Measurements from ENCODE around the gene BBS5.
"Not testable (repeated sequence)": the region's sequence is repeated elsewhere in the genome, so short reads cannot be mapped to it uniquely, and the experiment has no call there.

BBS5 gene

GRCh38 chr2:169486487-169486886 is 7.2 kb downstream of the BBS5 start:
- DNase-seq (ENCODE audit: low spot score): no peak

DNA sequence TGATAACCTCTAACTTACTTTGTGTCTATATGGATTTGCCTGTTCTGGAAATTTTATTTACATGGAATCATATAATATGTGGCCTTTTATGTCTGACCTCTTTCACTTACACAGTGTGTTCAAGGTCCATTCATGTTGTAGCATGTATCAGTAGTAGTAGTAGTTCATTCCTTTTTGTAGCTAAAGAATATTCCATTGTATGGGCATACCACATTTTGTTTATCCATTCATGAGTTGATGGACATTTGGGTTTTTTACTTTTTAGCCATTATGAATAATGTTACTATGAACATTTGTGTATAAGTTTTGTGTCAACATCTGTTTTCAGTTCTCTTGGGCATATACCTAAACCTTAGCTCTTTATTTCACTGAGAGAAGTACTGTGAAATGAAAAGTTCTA is 11.5 kb downstream of the BBS5 start:
- DNase-seq (ENCODE audit: low spot score): no peak

DNA sequence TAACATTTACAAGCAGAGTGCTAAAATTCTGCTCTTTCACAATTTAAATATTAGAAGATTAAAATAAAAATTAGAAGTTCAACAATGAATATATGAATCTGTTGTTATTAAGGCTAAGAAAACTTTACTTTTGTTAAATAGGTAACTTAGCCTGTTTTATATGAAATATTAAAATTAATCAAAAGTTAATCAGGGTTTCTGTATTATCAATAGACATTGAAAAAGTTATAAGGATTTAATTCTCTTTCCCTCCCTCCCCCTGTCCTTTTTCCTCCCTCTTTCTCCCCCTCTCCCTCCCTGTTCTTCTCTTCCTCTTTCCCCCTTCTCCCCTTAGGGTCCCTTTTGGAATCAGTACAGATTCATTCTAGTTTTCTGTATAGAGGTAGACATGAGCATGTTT is 12.1 kb downstream of the BBS5 start:
- no peak for DNase-seq (ENCODE audit: low spot score)

- no peak for DNase-seq (ENCODE audit: low spot score)
Measured at GRCh38 chr2:169493360-169493759, 14.1 kb downstream of the BBS5 start.

DNA sequence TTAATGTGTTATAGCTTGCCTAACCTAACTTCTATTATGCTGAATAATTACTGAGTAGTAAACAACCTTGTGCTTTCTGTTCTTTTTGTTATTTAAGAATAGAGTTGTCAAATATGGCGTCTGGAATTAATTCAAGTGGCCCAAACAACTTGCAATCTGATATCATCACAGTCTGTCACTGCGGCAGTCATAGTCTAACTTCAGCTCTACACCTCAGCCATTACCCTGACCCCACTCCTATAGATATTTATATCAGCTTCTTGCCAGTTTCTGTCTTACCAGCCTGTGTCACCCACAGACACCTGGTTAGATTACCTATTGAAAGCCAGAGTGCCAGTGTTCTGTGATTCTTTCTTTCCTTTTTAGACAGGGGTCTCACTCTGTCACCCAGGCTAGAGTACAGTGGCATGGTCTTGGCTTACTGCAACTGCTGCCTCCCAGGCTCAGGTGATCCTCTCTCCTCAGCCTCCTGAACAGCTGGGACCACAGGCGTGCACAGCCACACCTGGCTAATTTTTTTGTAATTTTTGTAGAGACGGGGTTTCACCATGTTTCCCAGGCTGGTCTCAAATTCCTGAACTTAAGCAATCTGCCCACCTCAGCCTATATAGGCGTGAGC is 16.1 kb downstream of the BBS5 start:
- no peak for DNase-seq (ENCODE audit: low spot score)

DNA sequence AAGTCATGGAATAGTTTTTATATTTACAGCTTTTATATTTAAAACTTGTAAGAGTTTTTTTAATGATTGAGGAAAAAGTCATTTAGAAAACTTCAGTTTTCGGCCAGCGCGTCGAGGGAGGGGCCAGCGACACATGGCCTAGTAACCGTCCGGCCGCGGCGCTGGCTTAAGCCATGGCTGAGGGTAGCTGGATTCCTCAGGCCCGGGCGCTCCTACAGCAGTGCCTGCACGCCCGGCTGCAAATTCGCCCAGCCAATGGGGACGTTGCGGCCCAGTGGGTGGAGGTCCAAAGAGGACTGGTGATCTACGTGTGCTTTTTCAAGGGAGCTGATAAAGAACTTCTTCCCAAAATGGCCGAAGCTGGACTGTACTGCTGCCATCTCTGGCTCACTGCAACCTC is 25.4 kb downstream of the BBS5 start:
- DNase-seq (ENCODE audit: low spot score): no peak

GRCh38 chr2:169507698-169508097 is 28.4 kb downstream of the BBS5 start:
- DNase-seq (ENCODE audit: low spot score): peak; percentile 16

- no peak for DNase-seq (ENCODE audit: low spot score)
Measured at GRCh38 chr2:169509298-169509885, 30.1 kb downstream of the BBS5 start, which contains the start of gene KLHL41. Gene KLHL41 (plus strand): TSS chr2:169509702. CDS start chr2:169509779, 77 bp downstream.

- DNase-seq (ENCODE audit: low spot score): no peak
Measured at GRCh38 chr2:169509955-169510354, 30.7 kb downstream of the BBS5 start.

DNA sequence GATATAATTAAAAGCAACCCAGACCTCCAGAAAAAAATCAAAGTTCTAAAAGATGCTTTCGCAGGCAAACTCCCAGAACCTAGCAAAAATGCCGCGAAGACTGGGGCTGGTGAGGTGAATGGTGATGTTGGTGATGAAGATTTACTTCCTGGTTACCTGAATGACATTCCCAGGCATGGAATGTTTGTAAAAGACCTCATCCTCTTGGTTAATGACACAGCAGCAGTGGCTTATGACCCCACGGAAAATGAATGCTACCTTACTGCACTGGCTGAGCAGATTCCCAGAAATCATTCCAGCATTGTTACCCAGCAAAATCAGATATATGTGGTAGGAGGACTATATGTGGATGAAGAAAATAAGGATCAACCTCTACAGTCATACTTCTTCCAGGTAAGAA is 31.2 kb downstream of the BBS5 start:
- DNase-seq (ENCODE audit: low spot score): no peak

- no peak for DNase-seq (ENCODE audit: low spot score)
Measured at GRCh38 chr2:169511818-169512217, 32.5 kb downstream of the BBS5 start.

GRCh38 chr2:169512525-169512924 is 33.2 kb downstream of the BBS5 start:
- no peak for DNase-seq (ENCODE audit: low spot score)

DNA sequence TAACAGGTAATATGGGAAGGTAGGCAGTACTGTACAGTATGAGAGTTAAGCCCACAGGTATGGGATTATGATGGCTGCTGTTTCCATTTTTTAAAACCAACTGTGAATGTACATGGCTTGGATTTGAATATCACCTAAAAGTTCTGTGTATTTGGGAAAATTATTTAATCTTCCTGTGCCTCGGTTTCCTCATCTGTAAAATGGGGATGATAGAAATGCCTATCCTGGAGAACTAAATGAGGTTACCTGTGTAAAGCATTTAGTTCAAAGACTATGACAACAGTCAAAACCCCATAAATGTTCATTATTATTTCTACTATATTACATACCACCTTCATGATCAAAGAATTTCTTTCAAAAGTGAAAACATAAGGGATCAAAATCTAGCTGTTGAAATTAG is 33.8 kb downstream of the BBS5 start:
- DNase-seq (ENCODE audit: low spot score): no peak

- no peak for DNase-seq (ENCODE audit: low spot score)
Measured at GRCh38 chr2:169513926-169514325, 34.6 kb downstream of the BBS5 start.

- DNase-seq (ENCODE audit: low spot score): not testable (repeated sequence)
Measured at GRCh38 chr2:169514758-169515157, 35.5 kb downstream of the BBS5 start.

DNA sequence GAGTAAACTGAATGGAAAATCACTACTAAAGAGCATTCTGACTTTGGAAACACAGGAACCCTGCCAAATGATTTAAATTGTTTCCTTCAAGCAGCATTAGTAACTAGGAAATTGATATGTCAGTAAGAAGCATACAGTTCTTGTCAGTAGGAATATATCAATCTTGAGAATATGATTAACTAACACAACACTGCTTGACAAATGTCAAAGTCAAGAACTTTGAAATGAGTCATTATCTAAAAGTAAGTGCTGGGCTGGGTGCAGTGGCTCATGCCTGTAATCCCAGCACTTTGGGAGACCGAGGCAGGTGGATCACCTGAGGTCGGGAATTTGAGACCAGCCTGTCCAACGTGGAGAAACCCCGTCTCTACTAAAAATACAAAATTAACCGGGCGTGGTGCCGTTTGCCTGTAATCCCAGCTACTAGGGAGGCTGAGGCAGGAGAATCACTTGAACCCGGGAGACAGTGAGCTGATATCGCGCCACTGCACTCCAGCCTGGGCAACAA is 37.2 kb downstream of the BBS5 start:
- DNase-seq (ENCODE audit: low spot score): not testable (repeated sequence)

GRCh38 chr2:169520896-169521295 is 41.6 kb downstream of the BBS5 start:
- DNase-seq (ENCODE audit: low spot score): no peak

DNA sequence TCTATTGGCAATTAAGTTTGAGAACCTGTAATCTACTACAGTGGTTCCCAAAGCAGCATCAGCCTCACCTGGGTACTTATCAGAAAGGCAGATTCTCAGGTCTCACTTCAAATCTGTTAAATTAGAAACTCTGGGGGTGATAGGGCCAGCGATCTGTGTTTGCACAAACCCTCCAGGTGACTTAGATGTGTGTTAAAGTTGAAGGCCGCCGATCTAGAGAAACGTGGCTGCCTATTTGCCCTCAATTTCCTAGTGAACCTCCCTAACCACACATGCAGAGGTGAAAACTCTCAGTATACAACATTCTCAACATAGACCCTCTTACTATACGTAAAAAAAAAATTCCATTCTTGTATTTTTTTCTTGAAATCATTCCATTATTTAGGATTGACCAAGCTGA is 44.4 kb downstream of the BBS5 start:
- DNase-seq (ENCODE audit: low spot score): no peak

DNA sequence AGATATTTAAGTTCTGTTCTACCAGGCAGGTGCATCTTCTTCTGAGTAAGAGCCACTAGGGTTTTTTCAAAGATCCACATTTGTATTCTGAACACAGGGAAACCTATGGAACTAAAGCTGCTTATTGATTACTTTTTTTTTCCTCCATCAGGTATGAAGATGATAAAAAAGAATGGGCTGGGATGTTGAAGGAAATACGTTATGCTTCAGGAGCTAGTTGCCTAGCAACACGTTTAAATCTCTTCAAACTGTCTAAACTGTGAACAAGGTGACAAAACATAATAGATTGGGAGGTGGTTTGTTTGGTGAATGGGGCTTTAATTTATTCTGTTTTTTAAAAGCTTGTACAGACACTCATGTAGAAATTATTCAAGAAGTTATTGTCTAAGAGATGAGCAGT is 46.1 kb downstream of the BBS5 start:
- DNase-seq (ENCODE audit: low spot score): no peak

GRCh38 chr2:169526451-169526850 is 47.2 kb downstream of the BBS5 start:
- no peak for DNase-seq (ENCODE audit: low spot score)

DNA sequence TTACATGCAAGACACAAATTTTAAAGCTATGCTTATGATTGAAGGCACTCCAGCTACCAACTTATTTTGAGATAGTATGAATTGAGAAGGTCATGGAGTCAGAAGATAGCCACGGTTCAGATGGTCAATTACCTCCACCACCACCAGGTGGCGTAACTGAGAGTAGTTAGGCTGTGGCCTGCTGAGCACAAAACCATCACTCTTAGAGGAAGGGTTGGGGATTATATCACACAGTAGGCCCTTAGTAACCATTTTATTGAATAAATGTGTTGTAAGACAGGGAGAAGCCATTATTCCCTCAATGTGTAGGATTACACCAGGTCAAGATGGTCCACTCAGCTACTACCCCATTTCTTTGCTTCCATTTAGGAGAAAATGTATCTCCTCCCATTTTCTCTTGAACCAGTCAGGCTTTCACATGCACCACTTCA is 49.0 kb downstream of the BBS5 start:
- DNase-seq (ENCODE audit: low spot score): peak; percentile 79

DNA sequence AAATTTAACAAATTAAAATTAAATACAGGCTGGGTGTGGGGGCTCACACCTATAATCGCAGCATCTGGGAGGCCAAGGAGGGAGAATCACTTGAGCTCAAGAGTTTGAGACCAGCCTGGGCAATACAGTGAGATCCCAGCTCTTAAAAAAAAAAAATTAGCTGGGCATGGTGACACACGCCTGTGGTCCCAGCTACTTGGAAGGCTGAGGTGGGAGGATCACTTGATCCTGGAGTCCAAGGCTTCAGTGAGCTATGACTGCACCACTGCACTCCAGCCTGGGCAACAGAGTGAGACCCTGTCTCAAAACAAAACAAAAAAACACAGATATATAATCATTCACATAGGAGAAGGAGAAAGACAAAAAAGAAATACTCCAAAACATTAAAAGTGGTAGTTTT is 60.2 kb downstream of the BBS5 start:
- DNase-seq (ENCODE audit: low spot score): not testable (repeated sequence)

- no peak for DNase-seq (ENCODE audit: low spot score)
Measured at GRCh38 chr2:169540146-169540545, 60.9 kb downstream of the BBS5 start.

DNA sequence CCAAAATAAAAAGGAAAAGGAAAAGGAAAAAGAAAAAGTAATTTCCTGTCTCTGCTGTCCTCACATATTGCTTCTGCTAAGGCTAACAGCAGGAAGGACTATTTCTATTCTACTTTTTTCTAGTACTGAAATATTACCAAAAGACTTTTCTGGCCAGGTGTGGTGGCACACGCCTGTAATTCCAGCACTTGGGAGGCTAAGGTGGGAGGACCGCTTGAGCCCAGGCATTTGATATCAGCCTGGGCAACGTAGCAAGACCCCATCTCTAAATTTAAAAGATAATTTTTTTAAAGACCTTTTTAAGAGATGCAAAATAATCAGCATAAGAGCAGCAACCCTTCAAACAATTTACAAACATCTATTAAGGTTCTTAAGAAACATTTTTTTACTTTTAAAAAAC is 63.1 kb downstream of the BBS5 start:
- DNase-seq (ENCODE audit: low spot score): no peak
